K562 treated with DMSO at 1 percent for 24 hours (cell line): ENCODE data around the gene TXNL4B. TPM values are rescaled to one million over a fixed set of nuclear protein-coding genes. Genes with fewer than 3 reads are reported as not detected.

ENCODE experiments used
- total RNA-seq: library from RNA; unstranded; fragments of 300-600 nt; gene quantifications from 2 replicates; pipeline ENCODE4 v1.2.3, GENCODE V29; 2022; ENCODE audit warnings: low read depth; ENCODE audit not compliant: insufficient read depth

Gene TXNL4B
- 5.7 and 7.3 TPM in 2 replicates for total RNA-seq

GRCh38 chr16:72093448-72094265 lies at the start of gene TXNL4B, which contains the start of gene DHX38:
Gene TXNL4B, minus strand, starts transcription at chr16:72093620. Its CDS starts 2,871 bp downstream, at chr16:72090749.
Gene DHX38, plus strand, starts transcription at chr16:72093847. Its CDS starts 2,311 bp downstream, at chr16:72096158.

GRCh38 chr16:72054254-72054847 lies 39.1 kb downstream of the TXNL4B start, which contains the start of gene HP:
Gene HP, plus strand, starts transcription at chr16:72054505. Its CDS starts 148 bp downstream, at chr16:72054653.

Other genes starting within 250 kb of the TXNL4B start
- 6.9 and 7.8 TPM in 2 replicates for gene ATXN1L, start 247.6 kb downstream of the TXNL4B start, total RNA-seq
- 12.3 and 14.9 TPM in 2 replicates for gene ZNF821, start 209.4 kb downstream of the TXNL4B start, total RNA-seq
- 125 and 136 TPM in 2 replicates for gene IST1, start 198.1 kb downstream of the TXNL4B start, total RNA-seq
- gene PKD1L3, start 93.2 kb downstream of the TXNL4B start, total RNA-seq: 0.07 TPM in 1 of 2 replicates, not detected in the other
- 2.2 and 2.6 TPM in 2 replicates for gene DHODH, start 84.9 kb downstream of the TXNL4B start, total RNA-seq
- not detected in 2 replicates for gene HP, start 39.1 kb downstream of the TXNL4B start, total RNA-seq
- gene HPR, start 30.4 kb downstream of the TXNL4B start, total RNA-seq: not detected in 2 replicates
- gene DHX38, start 227 bp upstream of the TXNL4B start, total RNA-seq: 58.3 and 63.1 TPM in 2 replicates
- 0.85 and 0.89 TPM in 2 replicates for gene PMFBP1, start 78.5 kb upstream of the TXNL4B start, total RNA-seq